GM06990 (cell line): Measurements from ENCODE around the gene MSH5.
"Not testable (repeated sequence)": the region's sequence is repeated elsewhere in the genome, so short reads cannot be mapped to it uniquely, and the experiment has no call there.

ENCODE experiments used
- DNase-seq: peaks from one replicate; pipeline ENCODE4 v3.0.0-alpha.2; 2011; ENCODE audit not compliant: insufficient read length; ENCODE audit errors: extremely low read depth
- H3K27me3 ChIP-seq: replicated peaks from 2 replicates; pipeline ENCODE4 v1.6.0; 2011; ENCODE audit warnings: low read length; ENCODE audit not compliant: control insufficient read depth, insufficient read depth
- H3K36me3 ChIP-seq: 2 replicates; pipeline ENCODE4 v1.5.1; 2011; ENCODE audit warnings: low read length; ENCODE audit not compliant: control insufficient read depth, insufficient read depth
- H3K4me3 ChIP-seq: replicated peaks from 2 replicates; pipeline ENCODE4 v1.5.1; 2011; ENCODE audit warnings: low read depth, mild to moderate bottlenecking, control low read depth, low read length
- TF ChIP-seq, protein P1 (sequence below): IDR thresholded peaks from 2 replicates; pipeline ENCODE4 v1.5.1; 2011; ENCODE audit warnings: low read length, control low read depth, mild to moderate bottlenecking, inconsistent platforms; ENCODE audit not compliant: insufficient read depth, poor library complexity, severe bottlenecking

The MSH5 gene

DNA sequence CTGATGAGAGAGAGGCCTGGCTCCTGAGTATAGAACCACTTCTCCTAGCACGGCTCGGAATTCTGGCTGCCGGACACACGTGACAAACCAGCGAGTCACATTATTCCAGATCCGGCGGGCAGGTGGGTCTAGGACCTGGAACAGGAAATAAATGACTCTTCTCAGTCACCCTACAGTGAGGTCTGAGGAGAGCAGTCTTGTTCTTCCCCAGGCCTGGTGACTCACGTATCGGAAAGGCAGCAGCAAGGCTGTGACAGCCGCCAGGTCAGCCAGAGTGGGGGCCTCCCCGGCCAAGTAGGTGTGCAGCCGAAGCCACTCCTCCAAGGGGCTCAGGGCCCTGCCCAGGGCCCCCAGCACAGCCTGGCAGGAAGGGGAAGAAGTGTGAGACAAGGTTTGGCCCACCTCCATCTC lies 53.0 kb downstream of the MSH5 start:
- TF ChIP-seq, protein P1, sequence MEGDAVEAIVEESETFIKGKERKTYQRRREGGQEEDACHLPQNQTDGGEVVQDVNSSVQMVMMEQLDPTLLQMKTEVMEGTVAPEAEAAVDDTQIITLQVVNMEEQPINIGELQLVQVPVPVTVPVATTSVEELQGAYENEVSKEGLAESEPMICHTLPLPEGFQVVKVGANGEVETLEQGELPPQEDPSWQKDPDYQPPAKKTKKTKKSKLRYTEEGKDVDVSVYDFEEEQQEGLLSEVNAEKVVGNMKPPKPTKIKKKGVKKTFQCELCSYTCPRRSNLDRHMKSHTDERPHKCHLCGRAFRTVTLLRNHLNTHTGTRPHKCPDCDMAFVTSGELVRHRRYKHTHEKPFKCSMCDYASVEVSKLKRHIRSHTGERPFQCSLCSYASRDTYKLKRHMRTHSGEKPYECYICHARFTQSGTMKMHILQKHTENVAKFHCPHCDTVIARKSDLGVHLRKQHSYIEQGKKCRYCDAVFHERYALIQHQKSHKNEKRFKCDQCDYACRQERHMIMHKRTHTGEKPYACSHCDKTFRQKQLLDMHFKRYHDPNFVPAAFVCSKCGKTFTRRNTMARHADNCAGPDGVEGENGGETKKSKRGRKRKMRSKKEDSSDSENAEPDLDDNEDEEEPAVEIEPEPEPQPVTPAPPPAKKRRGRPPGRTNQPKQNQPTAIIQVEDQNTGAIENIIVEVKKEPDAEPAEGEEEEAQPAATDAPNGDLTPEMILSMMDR, result no peak
- H3K27me3 ChIP-seq, result no peaks in the 10 kb centered on the region
- peaks cover 4% of the 10 kb centered on the region for H3K36me3 ChIP-seq
- no peak for DNase-seq
- H3K4me3 ChIP-seq, result no peak overlapping the region

- H3K27me3 ChIP-seq, H3K36me3 ChIP-seq, DNase-seq: not testable (repeated sequence)
- H3K4me3 ChIP-seq, result peak overlapping the region; percentile 92
Observed at GRCh38 chr6:31793927-31794245, 54.1 kb downstream of the MSH5 start.

DNA sequence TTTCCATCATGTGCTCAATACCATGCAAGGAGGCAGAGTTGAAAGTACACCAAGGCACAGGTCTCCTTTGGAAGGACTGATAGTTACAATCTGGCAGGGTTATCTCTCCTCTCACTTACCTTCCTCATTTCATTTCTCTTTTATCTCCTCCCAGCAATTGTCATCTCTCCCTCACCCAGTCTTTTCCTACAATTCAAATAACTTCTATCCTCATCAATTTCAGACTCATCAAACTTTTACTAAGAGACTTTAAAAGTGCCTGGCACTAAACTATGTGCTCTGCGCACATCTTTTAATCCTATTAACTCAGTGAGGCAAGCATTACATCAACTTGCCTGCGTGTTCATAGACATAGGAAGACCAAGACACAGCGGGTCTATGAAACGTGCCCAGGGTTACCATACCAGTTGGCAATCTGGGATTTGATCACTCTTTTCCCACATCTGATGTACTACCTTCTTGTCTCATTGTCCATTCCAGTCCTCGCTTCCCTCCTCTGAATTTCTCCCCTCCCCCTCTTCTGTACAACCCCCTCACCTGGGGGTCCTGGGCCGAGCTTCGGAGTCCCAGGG lies 54.6 kb downstream of the MSH5 start:
- no peaks in the 10 kb centered on the region for H3K27me3 ChIP-seq
- TF ChIP-seq, protein P1, result no peak
- H3K4me3 ChIP-seq, result peak overlapping the region; percentile 92
- H3K36me3 ChIP-seq, result peaks cover 4% of the 10 kb centered on the region
- no peak for DNase-seq

DNA sequence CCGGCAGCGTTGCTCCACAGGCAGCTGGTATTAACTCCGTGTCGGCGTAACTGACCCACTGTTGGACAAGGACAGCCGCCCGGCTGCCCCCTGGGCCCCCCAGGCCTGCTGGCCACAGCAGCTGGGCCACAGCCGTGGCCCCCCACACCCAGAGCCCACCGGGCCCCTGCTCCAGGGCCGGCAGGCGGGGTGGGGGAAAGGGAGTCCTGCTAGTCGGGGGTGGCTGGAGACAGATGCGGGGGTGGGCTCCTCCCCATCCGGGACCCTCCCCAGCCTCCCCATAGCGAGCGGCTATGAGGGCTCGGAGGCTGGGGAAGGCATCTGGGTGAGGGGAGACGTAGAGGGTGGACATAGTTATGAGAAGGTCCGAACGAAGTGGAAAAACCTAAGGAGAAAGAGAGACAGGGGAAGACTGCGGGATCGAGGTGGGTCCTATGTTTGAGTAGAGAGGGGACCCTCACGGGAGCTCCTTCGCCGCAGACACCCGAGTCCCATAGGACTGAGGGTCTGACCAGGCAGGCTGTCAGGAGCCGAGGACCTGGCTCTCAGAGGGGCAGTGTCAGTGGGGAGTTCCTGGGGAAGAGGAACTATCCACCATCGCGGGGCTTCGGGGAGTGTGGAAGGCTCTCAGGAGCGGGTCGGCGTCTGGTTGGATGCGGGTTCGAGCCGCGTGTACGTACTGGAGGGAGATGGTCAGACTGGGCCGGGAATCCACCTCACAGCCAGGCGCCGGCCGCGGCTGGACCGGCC lies 55.2 kb downstream of the MSH5 start:
- H3K4me3 ChIP-seq, result peak overlapping the region; percentile 92
- peaks cover 4% of the 10 kb centered on the region for H3K36me3 ChIP-seq
- TF ChIP-seq, protein P1, result no peak
- no peak for DNase-seq
- no peaks in the 10 kb centered on the region for H3K27me3 ChIP-seq

DNA sequence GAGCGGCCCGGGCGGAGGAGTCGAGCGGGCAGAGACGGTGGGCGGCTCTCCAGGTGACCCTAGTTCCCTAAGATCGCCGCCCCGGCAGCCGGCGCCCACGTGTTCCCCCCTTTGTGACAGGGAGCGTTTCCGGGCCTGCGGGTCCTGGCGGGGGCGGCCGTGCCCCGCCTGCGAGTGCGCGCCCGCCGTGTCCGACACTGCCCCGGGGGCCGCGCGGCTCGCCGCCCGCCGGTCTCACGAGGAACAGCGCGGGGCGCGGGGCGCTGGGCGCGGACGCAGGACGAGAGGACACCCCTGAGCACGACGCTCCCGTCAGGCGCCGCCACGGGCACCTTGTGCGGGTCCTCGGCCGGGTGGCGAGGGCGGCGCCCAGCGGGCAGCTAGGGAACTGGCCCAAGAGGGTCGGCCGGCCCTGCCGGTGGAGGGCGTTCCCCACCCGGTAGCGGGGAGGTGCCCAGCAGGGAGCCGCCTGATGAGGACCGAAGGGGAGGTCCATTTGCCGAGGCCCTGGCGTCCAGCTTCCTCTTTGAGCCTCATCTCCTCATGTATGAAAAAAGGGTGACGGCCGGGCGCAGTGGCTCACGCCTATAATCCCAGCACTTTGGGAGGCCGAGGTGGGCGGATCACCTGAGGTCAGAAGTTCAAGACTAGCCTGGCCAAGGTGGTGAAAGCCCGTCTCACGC lies 56.0 kb downstream of the MSH5 start, which contains the start of gene VARS1:
Gene VARS1 (minus strand): TSS at position 137 of the 683 bp plus-strand sequence. CDS start 535 bp downstream, outside the sequence.
- H3K4me3 ChIP-seq, result peak within 1 kb of the TSS; percentile 92
- DNase-seq, result peak; percentile 92
- peaks cover 4% of the 10 kb centered on the region for H3K36me3 ChIP-seq
- TF ChIP-seq, protein P1, result peak; percentile 83
- H3K27me3 ChIP-seq, result no peaks in the 10 kb centered on the region

- TF ChIP-seq, protein P1, result no peak
- H3K36me3 ChIP-seq, result peaks cover 4% of the 10 kb centered on the region
- no peak for DNase-seq
- no peak overlapping the region for H3K4me3 ChIP-seq
- no peaks in the 10 kb centered on the region for H3K27me3 ChIP-seq
Observed at GRCh38 chr6:31796993-31797385, 57.2 kb downstream of the MSH5 start.
